ENCODE data around the gene LMNTD2. TPM values are rescaled to one million over a fixed set of nuclear protein-coding genes. Genes with fewer than 3 reads are reported as not detected.

Gene LMNTD2
- polyA plus RNA-seq (ENCODE audit: insufficient read length): 0.80 TPM

GRCh38 chr11:560305-561147 lies at the start of gene LMNTD2, which contains the start of gene RASSF7:
Gene LMNTD2 (minus strand): TSS chr11:560738. CDS start chr11:560716, 22 bp downstream.
Gene RASSF7 (plus strand): TSS chr11:560970. CDS start chr11:561769, 799 bp downstream.
- peak; percentile 83 for DNase-seq

- no peak for DNase-seq
Observed at GRCh38 chr11:609341-609811, 48.8 kb upstream of the LMNTD2 start.

- no peak for DNase-seq
Observed at GRCh38 chr11:608791-609251, 48.3 kb upstream of the LMNTD2 start.

GRCh38 chr11:607971-608659 lies 47.6 kb upstream of the LMNTD2 start:
- no peak for DNase-seq

GRCh38 chr11:607020-607780 lies 46.7 kb upstream of the LMNTD2 start:
- no peak for DNase-seq

GRCh38 chr11:606245-606644 lies 45.7 kb upstream of the LMNTD2 start:
- DNase-seq: no peak

GRCh38 chr11:605286-606129 lies 45.0 kb upstream of the LMNTD2 start:
- DNase-seq: no peak

GRCh38 chr11:603154-603553 lies 42.6 kb upstream of the LMNTD2 start:
- no peak for DNase-seq

GRCh38 chr11:601573-602245 lies 41.2 kb upstream of the LMNTD2 start:
- DNase-seq: no peak

GRCh38 chr11:598005-598680 lies 37.6 kb upstream of the LMNTD2 start:
- no peak for DNase-seq

- no peak for DNase-seq
Observed at GRCh38 chr11:597166-597725, 36.7 kb upstream of the LMNTD2 start.

- no peak for DNase-seq
Observed at GRCh38 chr11:596374-596773, 35.8 kb upstream of the LMNTD2 start.

GRCh38 chr11:595400-595799 lies 34.9 kb upstream of the LMNTD2 start:
- no peak for DNase-seq

- no peak for DNase-seq
Observed at GRCh38 chr11:593347-593746, 32.8 kb upstream of the LMNTD2 start.

GRCh38 chr11:592918-593317 lies 32.4 kb upstream of the LMNTD2 start:
- no peak for DNase-seq

- no peak for DNase-seq
Observed at GRCh38 chr11:592501-592900, 32.0 kb upstream of the LMNTD2 start.

- no peak for DNase-seq
Observed at GRCh38 chr11:590997-591396, 30.5 kb upstream of the LMNTD2 start.

GRCh38 chr11:589798-590197 lies 29.3 kb upstream of the LMNTD2 start:
- DNase-seq: no peak

GRCh38 chr11:587978-588380 lies 27.4 kb upstream of the LMNTD2 start:
- no peak for DNase-seq

- DNase-seq: no peak
Observed at GRCh38 chr11:587546-587945, 27.0 kb upstream of the LMNTD2 start.

All from hindlimb muscle (tissue), 1 donor.